GM19240 (cell line): ENCODE data around the gene ZNF280D.
"Not testable (repeated sequence)": the region's sequence is repeated elsewhere in the genome, so short reads cannot be mapped to it uniquely, and the experiment has no call there.

Experiments
- DNase-seq: peaks from one replicate; pipeline ENCODE4 v3.0.0; 2011; ENCODE audit warnings: low spot score; ENCODE audit not compliant: insufficient read length

Gene ZNF280D

DNA sequence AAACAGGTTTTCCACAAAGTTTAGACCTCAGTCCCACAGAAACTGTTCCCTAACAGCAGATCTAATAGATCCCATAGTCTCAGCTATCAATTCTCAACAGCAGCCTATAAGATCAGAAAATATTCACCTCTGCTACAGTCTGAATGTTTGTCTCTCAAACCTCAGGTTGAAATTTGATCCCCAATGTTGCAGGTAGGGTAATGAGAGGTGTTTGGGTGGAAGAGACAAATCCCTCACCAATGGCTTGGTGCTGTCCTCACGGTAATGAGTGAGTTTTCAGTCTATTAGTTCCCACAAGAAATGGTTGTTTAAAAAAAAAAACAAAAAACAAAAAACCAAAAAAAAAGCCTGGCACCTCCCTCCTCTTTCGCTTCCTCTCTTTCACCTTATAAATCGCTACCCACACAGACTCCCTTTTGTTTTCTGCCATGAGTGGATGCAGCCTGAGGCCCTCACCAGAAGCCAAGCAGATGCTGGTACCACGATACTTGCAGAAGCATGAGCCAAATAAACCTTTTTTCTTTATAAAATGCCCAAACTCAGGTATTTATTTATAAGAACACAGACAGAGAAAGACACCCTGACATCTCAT, 14.2 kb downstream of the ZNF280D start:
- no peak for DNase-seq

DNA sequence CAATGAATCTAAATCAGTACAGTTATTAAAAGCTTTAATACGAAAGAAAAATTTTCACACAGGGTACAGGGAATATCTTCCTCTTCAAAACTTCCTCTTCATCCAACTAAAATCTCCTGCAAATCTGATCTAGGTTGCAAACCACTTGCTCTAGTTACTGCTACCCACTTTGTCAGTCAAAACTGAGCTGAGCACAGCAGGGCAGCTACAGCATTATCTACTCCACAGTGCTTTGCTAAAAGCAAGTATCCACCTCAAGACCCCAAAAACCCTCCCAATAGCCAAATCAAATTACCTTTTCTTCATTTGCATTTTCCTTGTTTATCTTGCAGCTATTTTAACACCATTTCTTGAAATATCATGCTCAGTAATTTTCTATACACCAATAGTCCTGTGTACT, 14.7 kb downstream of the ZNF280D start:
- DNase-seq = no peak

DNA sequence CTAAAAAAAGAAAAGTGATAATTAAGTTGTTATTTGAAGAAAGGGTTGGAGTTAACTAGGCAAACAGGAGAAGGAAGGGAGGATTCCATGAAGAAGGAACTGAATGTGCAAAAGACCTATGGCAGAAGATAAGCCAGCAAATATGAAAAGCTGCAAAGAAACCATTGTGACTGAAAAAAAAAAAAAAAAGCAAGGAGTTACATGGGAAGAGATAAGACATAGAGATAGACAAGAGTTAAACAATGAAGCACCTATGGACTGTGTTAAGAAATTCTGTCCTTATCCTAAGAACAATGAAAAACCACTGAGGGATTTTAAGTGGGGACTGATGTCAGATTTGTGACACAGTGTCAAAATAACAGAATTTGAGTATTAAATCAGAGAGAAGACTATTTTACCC, 17.0 kb downstream of the ZNF280D start:
- DNase-seq = no peak

DNA sequence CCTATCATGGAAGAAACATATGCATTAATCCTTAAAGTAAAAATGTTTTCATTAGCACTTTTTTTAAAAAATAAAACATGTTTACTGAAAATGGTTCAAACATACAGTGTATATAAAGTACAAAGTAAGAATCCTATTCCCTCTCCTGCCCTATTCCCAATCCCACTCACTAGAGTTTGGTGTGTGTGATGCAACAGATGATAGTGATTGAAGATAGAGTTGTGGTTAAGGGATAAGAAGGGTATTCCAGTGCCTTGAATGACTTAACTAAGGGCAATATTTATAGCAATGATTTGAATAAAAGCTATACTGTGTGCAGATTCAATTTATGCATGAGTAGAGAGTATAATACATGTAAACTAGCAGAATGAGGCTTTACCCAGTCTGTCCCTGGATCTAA, 18.1 kb downstream of the ZNF280D start:
- DNase-seq = no peak

DNA sequence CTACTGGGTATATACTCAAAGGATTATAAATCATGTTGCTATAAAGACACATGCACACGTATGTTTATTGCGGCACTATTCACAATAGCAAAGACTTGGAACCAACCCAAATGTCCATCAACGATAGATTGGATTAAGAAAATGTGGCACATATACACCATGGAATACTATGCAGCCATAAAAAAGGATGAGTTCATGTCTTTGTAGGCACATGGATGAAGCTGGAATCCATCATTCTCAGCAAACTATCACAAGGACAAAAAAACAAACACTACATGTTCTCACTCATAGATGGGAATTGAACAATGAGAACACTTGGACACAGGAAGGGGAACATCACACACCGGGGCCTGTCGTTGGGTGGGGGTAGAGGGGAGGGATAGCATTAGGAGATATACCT, 23.8 kb downstream of the ZNF280D start:
- not testable (repeated sequence) for DNase-seq

DNA sequence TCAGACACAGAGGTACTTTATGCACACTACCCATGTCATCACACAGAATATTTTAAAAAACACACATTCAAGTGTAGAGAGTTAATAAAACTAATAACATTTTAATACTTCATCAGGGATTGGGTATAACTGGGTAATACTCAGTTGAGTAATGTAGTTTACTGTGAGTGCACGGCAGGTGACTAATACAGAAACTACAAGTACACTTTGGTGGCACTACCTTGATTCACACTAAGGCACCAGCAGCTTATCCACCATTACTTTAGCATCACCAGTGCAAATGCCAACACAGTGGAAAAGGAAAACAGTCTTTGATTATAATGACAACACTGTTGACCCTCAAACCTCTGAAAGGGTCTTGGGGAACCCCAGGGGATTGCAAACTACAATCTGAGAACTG, 33.6 kb downstream of the ZNF280D start:
- DNase-seq = no peak

GRCh38 chr15:56698270-56698669, 35.0 kb downstream of the ZNF280D start:
- no peak for DNase-seq

GRCh38 chr15:56693761-56694160, 39.5 kb downstream of the ZNF280D start:
- DNase-seq = no peak

GRCh38 chr15:56690733-56691132, 42.6 kb downstream of the ZNF280D start:
- no peak for DNase-seq

- DNase-seq = no peak
These were observed 49.4 kb downstream of the ZNF280D start for GRCh38 chr15:56683908-56684307.

- no peak for DNase-seq
These were observed 52.2 kb downstream of the ZNF280D start for GRCh38 chr15:56681113-56681512.

DNA sequence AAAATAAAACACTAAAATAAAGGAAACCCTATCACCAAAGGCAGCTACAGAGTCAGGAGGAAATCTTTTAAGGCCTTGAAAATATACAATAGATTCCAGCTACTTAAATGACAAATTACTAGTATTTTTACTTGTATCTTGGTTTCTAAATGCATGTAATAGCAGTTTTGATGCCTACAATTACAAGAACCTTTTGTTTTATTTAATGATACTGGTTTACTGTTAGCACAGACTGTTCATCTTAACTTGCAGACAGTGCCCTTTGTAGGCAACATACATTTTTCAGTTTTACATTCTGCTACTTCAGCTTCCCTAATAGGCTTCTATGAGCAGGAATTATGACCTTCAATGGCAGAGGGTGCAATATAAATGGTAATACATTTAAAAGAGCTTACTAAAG, 54.1 kb downstream of the ZNF280D start:
- DNase-seq = no peak

- no peak for DNase-seq
These were observed 54.7 kb downstream of the ZNF280D start for GRCh38 chr15:56678571-56678970.

GRCh38 chr15:56677271-56677670, 56.0 kb downstream of the ZNF280D start:
- DNase-seq = no peak

DNA sequence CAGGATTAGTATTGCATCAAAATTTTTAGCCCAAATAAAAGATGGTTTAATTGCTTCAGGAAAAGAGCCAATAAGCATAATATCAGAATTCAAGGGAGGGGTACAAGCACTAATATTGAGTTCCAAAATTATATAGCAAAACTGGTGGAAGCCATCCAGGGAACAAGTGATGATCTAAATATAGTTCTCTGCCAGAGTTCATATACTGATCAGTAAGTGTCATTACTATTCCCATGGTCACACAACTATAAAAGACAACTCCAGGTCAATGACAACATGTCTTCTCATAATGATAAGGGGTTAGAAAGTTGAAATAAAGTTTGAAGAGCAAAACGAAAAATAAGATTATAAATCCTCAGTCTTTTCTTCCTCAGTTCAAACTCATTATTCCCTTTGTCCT, 57.4 kb downstream of the ZNF280D start:
- no peak for DNase-seq

- no peak for DNase-seq
These were observed 58.5 kb downstream of the ZNF280D start for GRCh38 chr15:56674857-56675256.

GRCh38 chr15:56672721-56673120, 60.6 kb downstream of the ZNF280D start:
- DNase-seq = no peak

DNA sequence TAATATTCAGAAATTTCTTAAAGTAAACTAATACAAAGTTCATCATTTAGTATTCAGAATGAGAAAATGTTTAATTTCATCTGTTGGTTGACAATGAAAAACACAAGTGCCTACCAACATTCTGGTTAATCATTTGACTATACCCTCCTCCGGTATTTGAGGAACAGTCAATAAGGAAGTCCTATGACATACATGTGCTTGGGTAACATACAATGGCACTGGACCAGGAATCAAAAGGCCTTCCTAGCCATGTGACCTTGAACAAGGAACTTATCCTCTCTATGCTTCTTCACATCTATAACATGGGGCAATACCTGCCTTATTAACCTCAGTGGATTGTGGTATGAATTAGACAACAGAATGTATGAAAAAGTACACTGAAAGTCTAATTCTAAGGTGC, 65.8 kb downstream of the ZNF280D start:
- no peak for DNase-seq

GRCh38 chr15:56660943-56661342, 72.4 kb downstream of the ZNF280D start:
- DNase-seq = no peak

DNA sequence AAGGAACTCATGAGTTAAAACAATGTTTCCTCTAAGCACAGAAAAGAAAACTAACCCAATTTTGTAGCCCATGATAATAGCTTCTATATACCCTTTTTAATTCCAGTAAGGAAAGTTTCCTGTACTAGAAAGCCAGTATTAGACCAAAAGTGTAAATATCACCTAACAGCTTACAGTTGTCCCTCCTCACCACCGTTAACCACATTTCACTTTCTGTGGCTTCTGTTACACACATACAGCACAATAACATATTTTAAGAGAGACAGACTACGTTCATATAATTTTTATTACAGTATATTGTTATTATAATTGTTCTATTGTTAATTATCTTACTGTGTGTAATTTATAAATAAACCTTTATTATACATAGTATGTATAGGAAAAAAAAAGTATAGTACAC, 74.1 kb downstream of the ZNF280D start:
- DNase-seq = no peak

- DNase-seq = no peak
These were observed 78.7 kb downstream of the ZNF280D start for GRCh38 chr15:56654624-56655023.

- no peak for DNase-seq
These were observed 79.1 kb downstream of the ZNF280D start for GRCh38 chr15:56654216-56654615.

DNA sequence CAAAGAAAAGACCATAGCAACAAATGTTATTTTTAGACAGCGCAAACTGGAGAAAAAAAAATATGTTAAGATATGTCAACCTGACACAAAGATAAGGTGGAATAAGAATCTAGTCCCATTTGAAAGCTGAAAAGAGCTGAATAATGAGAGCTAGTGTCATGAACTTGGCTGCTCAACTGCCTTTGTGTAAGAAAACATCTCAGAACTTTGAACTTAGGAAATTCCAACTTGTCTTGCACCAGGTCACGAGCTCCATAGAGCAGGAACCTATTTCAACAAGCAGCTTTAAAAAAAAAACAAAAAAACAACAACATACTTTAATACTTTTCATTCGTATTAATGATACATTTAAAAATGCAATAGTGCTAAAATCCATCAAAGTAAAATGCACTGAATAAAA, 79.5 kb downstream of the ZNF280D start:
- no peak for DNase-seq

DNA sequence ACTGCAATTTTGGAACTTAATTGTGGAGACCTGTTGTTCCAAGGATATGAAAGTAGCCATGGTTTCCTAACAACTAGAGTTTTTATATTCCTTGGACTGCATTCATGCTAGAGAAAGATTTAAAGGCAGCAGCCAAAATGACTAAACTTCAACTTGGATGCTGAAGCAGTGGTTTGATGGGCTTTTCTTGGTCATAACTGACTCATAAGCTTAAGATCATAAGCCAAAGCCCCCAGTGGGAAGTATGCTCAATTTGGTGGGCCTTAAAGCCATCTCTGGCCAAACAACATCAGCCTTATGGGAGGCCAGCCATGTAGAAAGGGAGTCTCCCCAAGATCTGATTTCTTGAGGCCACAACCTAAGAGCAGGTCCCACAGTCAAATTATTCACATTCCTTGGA, 80.2 kb downstream of the ZNF280D start:
- no peak for DNase-seq
